GM21619 (cell line): Measurements from ENCODE around the gene TICAM1.
"Not testable (repeated sequence)": the region's sequence is repeated elsewhere in the genome, so short reads cannot be mapped to it uniquely, and the experiment has no call there.

Source experiments
- ATAC-seq: cut with Tn5 transposase; IDR thresholded peaks from one replicate; pipeline ENCODE4 v1.9.1; 2021; ENCODE audit not compliant: unreplicated experiment

The TICAM1 gene

GRCh38 chr19:4845975-4846374 lies 14.5 kb upstream of the TICAM1 start:
- not testable (repeated sequence) for ATAC-seq

DNA sequence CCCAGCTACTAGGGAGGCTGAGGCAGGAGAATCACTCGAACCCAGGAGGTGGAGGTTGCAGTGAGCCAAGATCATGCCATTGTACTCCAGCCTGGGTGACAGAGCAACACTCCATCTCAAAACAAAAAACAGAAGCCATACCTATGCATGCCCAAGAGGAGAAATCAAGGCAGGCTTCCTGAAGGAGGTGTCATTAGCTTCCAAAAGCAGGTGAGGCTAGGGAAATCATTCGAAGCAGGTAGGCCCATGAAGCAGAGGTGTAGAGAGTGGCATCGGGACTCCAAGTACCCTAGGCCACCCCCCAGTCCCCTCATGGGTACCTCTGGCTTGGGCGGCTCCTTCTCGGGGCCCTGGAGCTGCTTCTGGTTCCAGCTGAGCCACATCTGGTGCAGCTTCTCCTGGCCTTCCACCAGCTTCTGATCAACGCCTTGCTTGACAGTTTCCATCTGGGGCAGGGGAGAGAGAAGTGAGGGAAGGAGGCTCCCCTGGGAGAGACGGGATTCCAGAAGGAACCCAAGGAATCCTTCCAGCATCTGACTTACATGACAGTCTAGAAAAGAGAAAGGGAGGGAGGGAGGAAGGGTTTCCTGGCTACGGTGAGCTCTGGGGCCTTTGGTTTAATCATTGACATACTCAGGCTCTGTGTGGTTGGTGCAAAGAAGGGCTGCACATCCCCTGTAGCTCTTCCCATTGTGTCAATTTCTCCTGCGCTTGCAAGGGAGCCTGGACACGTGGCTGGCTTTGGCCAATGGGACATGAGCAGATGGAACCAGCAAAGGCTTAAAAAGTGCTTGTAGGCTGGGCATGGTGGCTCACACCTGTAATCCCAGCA lies 13.1 kb upstream of the TICAM1 start:
- no peak for ATAC-seq

GRCh38 chr19:4843647-4843965 lies 12.1 kb upstream of the TICAM1 start:
- no peak for ATAC-seq

GRCh38 chr19:4839192-4839591 lies 7.7 kb upstream of the TICAM1 start:
- ATAC-seq: no peak

DNA sequence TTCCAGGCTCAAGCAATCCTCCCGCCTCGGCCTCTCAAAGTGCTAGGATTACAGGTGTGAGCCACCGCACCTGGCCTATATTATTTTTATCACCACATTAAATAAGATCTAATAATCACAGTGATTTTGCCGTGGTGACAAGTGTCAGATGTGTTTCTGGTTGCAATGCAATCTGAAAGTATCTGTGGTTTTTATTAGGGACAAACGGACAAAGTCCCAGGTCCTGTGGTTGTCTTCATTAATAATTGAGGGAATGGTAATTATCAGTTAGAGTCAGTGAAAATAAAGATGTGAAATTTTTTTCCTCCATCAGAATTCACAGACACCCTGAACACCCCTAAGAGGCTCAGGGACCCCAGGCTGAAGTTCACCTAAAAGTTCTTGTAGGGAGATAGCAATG lies 1.3 kb upstream of the TICAM1 start:
- ATAC-seq: no peak

GRCh38 chr19:4831979-4832340 lies 448 bp upstream of the TICAM1 start:
- not testable (repeated sequence) for ATAC-seq

DNA sequence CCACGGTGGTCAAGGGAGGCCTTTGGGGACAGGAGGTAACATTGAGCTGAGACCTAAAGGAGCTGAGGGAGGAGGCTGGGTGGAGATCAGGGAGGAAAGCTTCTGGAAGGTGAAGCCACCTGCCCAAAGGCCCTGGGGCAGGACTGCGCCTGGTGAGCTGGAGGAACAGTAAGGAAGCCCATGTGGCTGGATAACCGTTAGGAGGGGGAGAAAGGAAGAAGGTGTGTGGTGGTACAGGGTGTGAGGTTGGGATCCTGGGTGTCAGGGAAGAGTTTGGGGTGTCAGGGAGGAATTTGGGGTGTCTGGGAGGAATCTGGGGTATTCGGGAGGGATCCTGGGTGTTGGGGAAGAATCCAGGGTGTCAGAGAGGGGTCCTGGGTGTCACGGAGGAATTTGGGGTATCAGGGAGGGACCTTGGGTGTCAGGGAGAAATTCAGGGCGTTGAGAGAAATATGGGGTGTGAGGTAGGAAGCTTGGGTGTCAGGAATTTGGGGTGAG lies 695 bp downstream of the TICAM1 start:
- ATAC-seq: no peak

GRCh38 chr19:4830332-4830731 lies 1.2 kb downstream of the TICAM1 start:
- no peak for ATAC-seq

GRCh38 chr19:4829001-4829712 lies 2.4 kb downstream of the TICAM1 start:
- no peak for ATAC-seq

GRCh38 chr19:4823577-4823976 lies 7.9 kb downstream of the TICAM1 start:
- no peak for ATAC-seq

DNA sequence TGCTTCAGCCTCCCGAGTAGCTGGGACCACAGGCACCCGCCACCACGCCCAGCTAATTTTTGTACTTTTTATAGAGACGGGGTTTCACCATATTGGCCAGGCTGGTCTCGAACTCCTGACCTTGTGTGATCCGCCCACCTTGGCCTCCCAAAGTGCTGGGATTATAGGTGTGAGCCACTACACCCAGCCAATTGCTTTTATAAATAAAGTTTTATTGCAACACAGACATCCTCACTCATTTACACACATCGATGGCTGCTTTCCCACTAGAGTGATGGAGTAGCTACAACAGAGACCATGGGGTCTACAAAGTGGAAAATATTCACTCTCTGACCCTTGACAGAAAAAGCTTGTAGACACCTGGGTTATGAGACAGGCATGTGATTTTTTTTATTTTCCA lies 9.2 kb downstream of the TICAM1 start:
- ATAC-seq: not testable (repeated sequence)

GRCh38 chr19:4821265-4821664 lies 10.2 kb downstream of the TICAM1 start:
- no peak for ATAC-seq

GRCh38 chr19:4817467-4818277 lies 13.8 kb downstream of the TICAM1 start:
- no peak for ATAC-seq

- no peak for ATAC-seq
Observed at GRCh38 chr19:4816950-4817278, 14.6 kb downstream of the TICAM1 start.

DNA sequence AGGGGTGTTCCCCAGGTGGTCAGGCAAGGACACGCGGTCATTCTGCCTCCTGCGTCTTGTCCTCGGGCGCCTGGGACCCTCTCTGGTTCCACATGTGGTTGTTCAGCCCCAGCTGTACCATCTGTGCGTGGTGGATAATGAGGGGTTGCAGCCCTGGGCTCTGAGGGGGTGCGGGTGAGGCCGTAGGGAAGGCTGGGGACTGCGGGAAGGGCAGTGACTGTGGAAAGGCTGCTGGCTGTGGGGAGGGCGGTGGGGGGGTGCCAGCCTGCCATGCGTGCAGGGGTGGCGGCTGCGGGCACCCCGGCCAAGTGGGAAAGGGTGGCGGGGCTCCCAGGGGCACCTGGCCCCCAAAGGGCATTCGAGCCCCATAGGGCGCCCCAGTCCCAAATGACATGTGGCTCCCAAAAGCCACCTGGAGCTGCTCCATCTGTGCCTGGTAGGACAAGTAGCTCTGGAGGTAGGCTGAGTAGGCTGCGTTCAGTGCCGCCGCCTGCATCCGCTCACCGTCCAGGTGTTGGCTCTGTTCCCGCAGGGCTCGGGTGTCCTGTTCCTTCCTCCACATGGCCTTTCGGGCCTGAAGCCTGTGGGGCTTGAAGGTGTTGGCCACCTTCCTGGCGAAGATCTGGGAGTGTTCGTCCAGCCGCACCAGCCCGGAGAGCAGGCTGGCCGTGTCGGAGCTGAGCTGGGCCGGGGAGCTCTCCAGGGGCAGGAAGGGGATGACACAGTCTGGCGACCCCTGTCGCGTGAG lies 15.1 kb downstream of the TICAM1 start:
- no peak for ATAC-seq

DNA sequence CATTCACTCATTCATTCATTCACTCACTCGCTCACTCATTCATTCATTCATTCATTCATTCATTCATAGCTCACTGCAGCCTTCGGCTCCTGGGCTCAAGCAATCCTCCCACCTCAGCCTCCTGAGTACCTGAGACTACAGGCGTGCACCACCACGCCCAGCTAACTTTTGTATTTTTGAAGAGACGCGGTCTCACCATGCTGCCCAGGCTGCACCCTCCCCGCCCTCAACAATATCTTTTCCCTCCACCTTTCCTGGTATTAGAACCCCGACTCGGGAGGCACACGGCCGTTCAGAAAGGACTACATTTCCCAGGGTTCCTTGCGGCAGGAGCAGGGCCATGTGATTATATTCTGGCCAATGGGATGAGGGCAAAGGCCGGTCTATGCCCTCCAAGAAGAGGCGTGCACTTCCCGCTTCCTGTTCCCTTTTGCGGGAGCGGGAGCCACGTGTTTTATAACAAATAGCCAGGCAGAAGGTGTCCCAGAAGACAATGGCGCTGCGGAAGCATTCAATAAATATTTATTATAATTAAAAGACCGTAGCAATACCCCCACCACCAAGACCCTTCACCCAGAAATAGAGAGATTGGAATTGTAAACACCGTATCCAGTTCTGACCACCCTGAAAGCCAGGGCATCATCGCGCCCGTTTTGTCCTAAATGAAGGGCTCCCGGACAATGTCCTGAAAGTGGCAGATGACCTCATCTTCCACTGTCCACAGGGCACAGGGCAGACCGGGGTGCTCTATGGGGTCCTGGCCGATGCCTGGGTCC lies 15.9 kb downstream of the TICAM1 start:
- ATAC-seq: no peak

DNA sequence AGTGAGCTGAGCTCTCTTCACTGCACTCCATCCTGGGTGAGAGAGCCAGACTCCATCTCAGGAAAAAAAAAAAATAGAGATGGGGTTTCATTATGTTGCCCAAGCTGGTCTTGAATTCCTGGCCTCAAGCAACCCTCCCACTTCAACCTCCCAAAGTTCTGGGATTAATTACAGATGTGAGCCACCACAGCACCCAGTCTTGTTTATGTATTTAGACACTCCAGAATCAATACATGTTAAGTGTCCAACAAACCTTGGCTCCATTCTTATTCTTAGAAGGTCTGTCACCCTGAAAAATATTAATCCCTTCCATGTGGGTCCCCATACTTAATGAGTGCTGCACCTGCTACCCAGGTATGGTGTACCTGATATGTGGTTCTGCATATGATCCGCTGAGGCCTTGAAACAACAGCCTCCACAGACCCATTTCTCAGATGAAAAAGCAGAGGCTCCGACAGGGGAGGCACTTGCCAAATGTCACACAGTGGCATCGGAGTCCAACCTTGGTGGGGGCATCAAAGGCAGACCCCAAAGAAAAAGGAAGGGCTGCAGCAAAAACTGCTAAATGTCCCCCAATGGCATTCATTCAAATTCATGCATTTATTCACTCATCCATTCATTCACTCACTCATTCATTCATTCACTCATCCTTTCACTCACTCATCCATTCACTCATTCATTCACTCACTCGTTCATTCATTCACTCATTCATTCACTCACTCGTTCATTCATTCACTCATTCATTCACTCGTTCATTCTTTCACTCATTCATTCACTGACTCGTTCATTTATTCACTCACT lies 16.7 kb downstream of the TICAM1 start:
- ATAC-seq: no peak

GRCh38 chr19:4811328-4812131 lies 20.0 kb downstream of the TICAM1 start:
- ATAC-seq: no peak

- no peak for ATAC-seq
Observed at GRCh38 chr19:4807188-4807587, 24.3 kb downstream of the TICAM1 start.
